Gastrocnemius medialis (tissue), 4 donors: ENCODE measurements around the gene CST5.

Source experiments
- POLR2A ChIP-seq, 2 donors: fragments of 450-650 bp; IDR thresholded peaks; one replicate each; pipeline ENCODE4 v1.6.1; 2017; ENCODE audit warnings: antibody characterized with exemption in 2 of 2, mild to moderate bottlenecking in 2 of 2, moderate library complexity in 2 of 2
- TF ChIP-seq, protein P1 (sequence below), 5 experiments: fragments of 450-650 bp in 3 of 5; fragments of 200-600 bp in 2 of 5; sonication (generic) in 2 of 5; IDR thresholded peaks in 4 of 5; conservative IDR thresholded peaks in 1 of 5; 1 replicate in 4 of 5; 2 replicates in 1 of 5; pipeline ENCODE4 v1.5.1; 2016 to 2019; ENCODE audit warnings: antibody characterized with exemption in 5 of 5, mild to moderate bottlenecking in 3 of 5, moderate library complexity in 3 of 5

DNA sequence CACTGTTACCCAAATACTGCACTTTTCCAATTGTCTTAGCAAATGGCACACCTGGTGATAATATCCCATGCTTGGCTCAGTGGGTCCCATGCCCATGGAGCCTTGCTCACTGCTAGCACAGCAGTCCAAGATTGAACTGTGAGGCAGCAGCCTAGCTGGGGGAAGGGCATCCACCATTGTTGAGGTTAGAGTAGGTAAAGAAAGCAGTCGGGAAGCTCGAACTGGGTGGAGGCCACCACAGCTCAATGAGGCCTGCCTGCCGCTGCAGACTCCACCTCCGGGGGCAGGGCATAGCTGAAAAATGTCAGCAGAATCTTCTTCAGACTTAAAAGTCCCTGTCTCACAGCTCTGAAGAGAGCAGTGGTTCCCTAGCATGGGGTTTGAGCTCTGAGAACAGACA, 43.8 kb downstream of the CST5 start:
- TF ChIP-seq POLR2A (IDR thresholded peaks at IDR 0.05): no peak
- TF ChIP-seq, protein P1, sequence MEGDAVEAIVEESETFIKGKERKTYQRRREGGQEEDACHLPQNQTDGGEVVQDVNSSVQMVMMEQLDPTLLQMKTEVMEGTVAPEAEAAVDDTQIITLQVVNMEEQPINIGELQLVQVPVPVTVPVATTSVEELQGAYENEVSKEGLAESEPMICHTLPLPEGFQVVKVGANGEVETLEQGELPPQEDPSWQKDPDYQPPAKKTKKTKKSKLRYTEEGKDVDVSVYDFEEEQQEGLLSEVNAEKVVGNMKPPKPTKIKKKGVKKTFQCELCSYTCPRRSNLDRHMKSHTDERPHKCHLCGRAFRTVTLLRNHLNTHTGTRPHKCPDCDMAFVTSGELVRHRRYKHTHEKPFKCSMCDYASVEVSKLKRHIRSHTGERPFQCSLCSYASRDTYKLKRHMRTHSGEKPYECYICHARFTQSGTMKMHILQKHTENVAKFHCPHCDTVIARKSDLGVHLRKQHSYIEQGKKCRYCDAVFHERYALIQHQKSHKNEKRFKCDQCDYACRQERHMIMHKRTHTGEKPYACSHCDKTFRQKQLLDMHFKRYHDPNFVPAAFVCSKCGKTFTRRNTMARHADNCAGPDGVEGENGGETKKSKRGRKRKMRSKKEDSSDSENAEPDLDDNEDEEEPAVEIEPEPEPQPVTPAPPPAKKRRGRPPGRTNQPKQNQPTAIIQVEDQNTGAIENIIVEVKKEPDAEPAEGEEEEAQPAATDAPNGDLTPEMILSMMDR (IDR thresholded peaks at IDR 0.05 in 4 of 5, conservative IDR thresholded peaks at IDR 0.05 in 1 of 5): no peak
